Measurements from ENCODE around the gene P2RX2. TPM values are rescaled to one million over a fixed set of nuclear protein-coding genes. Genes with fewer than 3 reads are reported as not detected.
A peak's percentile ranks its signal among the peaks of the same experiment; 100 is the strongest.

P2RX2 gene
- total RNA-seq, 1 experiment from 2014 or later = not detected

GRCh38 chr12:132572106-132572505 lies 46.5 kb upstream of the P2RX2 start:
- H3K36me3 ChIP-seq (ENCODE audit: control insufficient read depth in 1 of 2, insufficient read depth in 2 of 2, low read length in 2 of 2) = peaks cover 12 to 16% of the 10 kb centered on the region in 2 experiments
- peak; percentile 39 for ATAC-seq
- ChIA-PET CTCF (no interaction called here), RAD21 (ENCODE audit: low non-redundant PET in 1 of 2, low total read pairs in 2 of 2, uncharacterized antibody in 2 of 2, unreplicated experiment in 2 of 2) (no interaction called here), POLR2A (no interaction called here)
- no peaks in the 10 kb centered on the region for H4K20me1 ChIP-seq (ENCODE audit: insufficient read depth)
- no peaks in the 10 kb centered on the region for H3K9me3 ChIP-seq (ENCODE audit: control insufficient read depth in 1 of 2, insufficient read depth in 1 of 2, low read depth in 1 of 2, low read length in 2 of 2)
- no peak overlapping the region for H3K4me3 ChIP-seq (replicated peaks in 1 of 2; ENCODE audit: low read depth in 1 of 2, low read length in 2 of 2)
- no peaks in the 10 kb centered on the region for H3K27me3 ChIP-seq (ENCODE audit: insufficient read depth, low read length)
- TF ChIP-seq CTCF (IDR thresholded peaks at IDR 0.05 in 2 of 3, conservative IDR thresholded peaks at IDR 0.05 in 1 of 3; ENCODE audit: borderline replicate concordance in 1 of 3, insufficient read depth in 1 of 3, low read depth in 2 of 3, low read length in 2 of 3) (no peak), EZH2phosphoT487 (IDR thresholded peaks at IDR 0.05; ENCODE audit: borderline replicate concordance) (no peak), FOSL1 (IDR thresholded peaks at IDR 0.05; ENCODE audit: low read depth) (no peak), ZFX (IDR thresholded peaks at IDR 0.05) (no peak), ZNF274 (IDR thresholded peaks at IDR 0.05; ENCODE audit: low read depth, low read length) (no peak), POLR2AphosphoS5 (IDR thresholded peaks at IDR 0.05; ENCODE audit: low read depth, low read length) (no peak), JUND (IDR thresholded peaks at IDR 0.05) (no peak)
- DNase-seq (ENCODE audit: low read depth, low spot score) = no peak
- H3K9me2 ChIP-seq (ENCODE audit: insufficient read depth) = no peaks in the 10 kb centered on the region
- H3K4me2 ChIP-seq (ENCODE audit: low read length) = no peak overlapping the region
- BruUV-seq (replicated peaks) = no TSS peak
- H3K27ac ChIP-seq (ENCODE audit: low read depth, low read length) = no peak overlapping the region
- H3K4me1 ChIP-seq (ENCODE audit: control insufficient read depth in 1 of 2, insufficient read depth in 2 of 2, low read length in 2 of 2) = no peaks in the 10 kb centered on the region
- no peak overlapping the region for H3K9ac ChIP-seq (ENCODE audit: low read length)
- intact Hi-C loops (cut with micrococcal nuclease) = no loop called here
- H2AFZ ChIP-seq (ENCODE audit: low read depth, low read length, poor library complexity, severe bottlenecking) = no peak overlapping the region
- H3K79me2 ChIP-seq (ENCODE audit: insufficient read depth, low read length) = peaks cover 8% of the 10 kb centered on the region; the same call in 1 of the 2 replicates

All from HCT116 (cell line).